Kasumi-1 (cell line): ENCODE data around the gene PGAM5.
"Not testable (repeated sequence)": the region's sequence is repeated elsewhere in the genome, so short reads cannot be mapped to it uniquely, and the experiment has no call there.

Experiments used
- DNase-seq, 2 experiments: peaks; one replicate each; lab custom pipeline; 2025; lab: John Stamatoyannopoulos, UW

PGAM5 gene

GRCh38 chr12:132747896-132748295 is 37.3 kb downstream of the PGAM5 start:
- DNase-seq, result no peak

- no peak for DNase-seq
Observed at GRCh38 chr12:132748319-132748718, 37.7 kb downstream of the PGAM5 start.

DNA sequence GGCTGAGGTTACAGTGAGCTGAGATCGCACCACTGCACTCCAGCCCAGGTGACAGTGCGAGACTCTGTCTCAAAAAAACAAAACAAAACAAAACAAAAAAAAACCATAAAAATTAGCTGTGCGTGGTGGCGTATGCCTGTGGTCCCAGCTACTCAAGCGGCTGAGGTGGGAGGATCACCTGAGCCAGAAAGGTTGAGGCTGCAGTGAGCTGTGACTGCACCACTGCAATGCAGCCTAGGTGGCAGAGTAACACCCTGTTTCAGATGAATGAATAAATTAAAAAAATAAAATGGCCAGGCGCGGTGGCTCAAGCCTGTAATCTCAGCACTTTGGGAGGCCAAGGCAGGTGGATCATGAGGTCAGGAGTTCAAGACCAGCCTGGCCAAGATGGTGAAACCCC is 43.0 kb downstream of the PGAM5 start:
- not testable (repeated sequence) for DNase-seq

- DNase-seq, result peak; percentile 24 to 55
Observed at GRCh38 chr12:132754160-132754932, 43.7 kb downstream of the PGAM5 start.

DNA sequence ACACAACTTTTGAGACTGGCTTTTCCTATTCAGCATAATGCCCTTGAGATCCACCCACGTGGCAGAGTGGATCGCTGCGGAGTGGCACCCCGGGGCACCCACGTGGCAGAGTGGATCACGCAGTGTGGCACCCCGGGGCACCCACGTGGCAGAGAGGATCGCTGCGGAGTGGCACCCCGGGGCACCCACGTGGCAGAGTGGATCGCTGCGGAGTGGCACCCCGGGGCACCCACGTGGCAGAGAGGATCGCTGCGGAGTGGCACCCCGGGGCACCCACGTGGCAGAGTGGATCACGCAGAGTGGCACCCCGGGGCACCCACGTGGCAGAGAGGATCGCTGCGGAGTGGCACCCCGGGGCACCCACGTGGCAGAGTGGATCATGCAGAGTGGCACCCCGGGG is 48.2 kb downstream of the PGAM5 start:
- DNase-seq, result not testable (repeated sequence)

DNA sequence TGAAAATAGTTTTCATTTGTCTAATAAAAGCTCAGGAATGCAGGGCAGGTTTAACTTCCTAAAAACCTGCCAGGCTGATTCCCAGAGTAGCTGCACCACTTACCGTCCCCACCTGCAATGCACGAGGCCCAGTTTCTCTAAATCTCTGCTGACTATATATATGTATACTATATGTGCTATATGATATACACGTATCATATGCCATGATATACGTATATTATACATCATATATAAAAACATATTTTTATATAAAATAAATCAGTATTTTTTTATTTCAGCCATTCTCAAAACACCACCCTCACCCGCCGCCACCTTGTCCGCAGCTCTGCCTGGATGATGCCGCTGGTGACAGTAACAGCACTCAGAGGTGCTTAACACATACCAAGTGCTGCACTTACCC is 48.7 kb downstream of the PGAM5 start:
- DNase-seq, result no peak

- peak; percentile 43 to 53 for DNase-seq
Observed at GRCh38 chr12:132761032-132761920, 50.6 kb downstream of the PGAM5 start, which contains the start of gene ANKLE2. ANKLE2 (minus strand) TSS chr12:132761832; CDS start chr12:132761798, 34 bp downstream.

GRCh38 chr12:132761921-132762583 is 51.4 kb downstream of the PGAM5 start:
- peak; percentile 79 to 84 for DNase-seq

- DNase-seq, result no peak
Observed at GRCh38 chr12:132764231-132764630, 53.6 kb downstream of the PGAM5 start.

DNA sequence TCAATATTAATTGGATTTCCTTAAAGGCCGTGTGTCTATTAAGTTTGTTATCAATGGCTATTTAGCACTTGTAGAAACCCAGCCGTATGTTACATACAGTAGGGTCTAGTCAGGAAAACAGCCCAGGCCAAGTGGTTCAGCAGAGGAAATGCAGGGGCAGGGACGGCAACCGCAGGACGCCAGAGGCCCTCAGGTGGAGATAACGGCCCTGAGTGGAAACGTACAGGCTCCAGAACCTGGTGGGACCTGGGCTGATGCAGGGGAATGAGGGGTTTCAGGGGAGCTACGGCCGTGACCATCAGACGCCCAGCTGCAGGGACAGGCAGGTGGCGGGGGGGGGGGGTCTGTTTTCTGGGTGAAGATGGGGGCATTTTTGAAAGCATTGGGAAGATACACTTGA is 54.7 kb downstream of the PGAM5 start:
- peak in 1 of 2 experiments; percentile 8 for DNase-seq

DNA sequence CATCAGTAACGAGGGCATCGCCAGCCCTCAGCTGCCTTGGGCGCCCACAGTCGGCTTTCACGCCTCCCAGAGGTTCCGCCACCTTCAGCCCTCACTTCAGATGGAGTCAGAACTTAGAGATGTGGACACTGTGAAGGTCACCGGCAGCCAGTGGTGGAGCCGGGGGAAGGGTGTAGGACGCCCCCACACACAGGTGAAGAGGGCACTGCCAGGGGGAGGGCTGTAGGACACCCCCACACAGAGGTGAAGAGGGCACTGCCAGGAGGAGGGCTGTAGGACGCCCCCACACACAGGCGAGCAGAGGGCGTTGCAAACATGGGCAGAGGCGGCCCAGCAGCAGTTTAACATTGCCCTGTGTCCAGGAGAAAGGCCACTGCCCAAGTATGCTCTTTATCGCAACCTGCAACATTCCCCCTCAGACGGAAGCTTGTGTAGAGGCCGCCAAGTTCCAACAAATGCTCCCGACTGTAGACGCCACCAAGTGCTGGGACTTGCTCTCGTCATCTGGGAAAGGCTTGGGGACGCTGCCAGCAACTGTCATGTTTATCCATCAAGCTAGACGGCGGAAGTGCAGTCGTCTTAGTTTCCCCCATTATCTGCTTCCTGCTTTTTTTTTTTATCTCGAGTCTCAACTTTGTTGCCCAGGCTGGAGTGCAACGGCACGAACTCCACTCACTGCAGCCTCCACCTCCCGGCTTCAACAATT is 55.9 kb downstream of the PGAM5 start:
- peak; percentile 25 to 36 for DNase-seq

DNA sequence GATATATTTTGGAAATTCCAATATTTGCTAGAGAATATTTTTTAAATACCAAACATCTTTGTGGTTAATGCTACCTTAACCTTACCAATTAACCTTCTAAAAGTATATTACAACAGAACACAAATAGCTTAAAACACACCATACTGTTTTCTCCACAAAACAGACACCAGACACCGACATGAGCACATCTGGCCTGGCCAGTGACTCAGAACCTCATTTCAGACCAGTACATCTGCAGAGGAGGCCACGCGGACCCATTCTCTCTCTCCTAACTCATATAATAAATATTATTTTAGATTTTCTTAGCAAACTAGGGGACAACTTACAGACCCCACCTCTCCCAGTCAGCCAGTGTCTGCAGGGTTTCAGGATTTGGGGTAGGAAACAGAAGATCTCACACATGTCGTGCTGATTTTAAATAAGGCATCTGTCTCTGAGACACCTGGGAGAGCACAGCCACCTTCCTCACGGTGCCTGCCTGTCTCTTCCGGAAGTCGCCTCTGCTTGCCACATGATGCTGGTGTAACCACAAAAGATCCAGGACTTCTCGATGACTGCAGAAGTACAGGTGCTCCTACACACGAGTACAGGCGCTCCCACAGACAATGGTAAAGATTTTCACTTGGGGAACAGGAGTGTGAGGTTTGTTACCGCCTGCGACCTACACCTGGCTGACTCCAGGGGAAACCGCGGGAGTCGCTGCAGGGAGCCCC is 60.6 kb downstream of the PGAM5 start:
- peak; percentile 27 to 37 for DNase-seq
